K562 (cell line): ENCODE measurements around the gene GALNT5. TPM values are rescaled to one million over a fixed set of nuclear protein-coding genes. Genes with fewer than 3 reads are reported as not detected.

Experiments used
- ATF7 ChIP-seq: fragments of 450-650 bp; IDR thresholded peaks from 2 replicates; pipeline ENCODE4 v1.7.1; 2014; ENCODE audit warnings: mild to moderate bottlenecking, moderate library complexity
- BCOR ChIP-seq: fragments of 450-650 bp; IDR thresholded peaks from 2 replicates; pipeline ENCODE4 v1.6.1; 2016
- CBFB ChIP-seq: sonication (generic); formaldehyde crosslinking; IDR thresholded peaks from 2 replicates; pipeline ENCODE4 v1.4.0; 2020; ENCODE audit warnings: mild to moderate bottlenecking, missing genetic modification reagents
- FUS ChIP-seq: fragments of 200-400 bp; formaldehyde crosslinking; optimal IDR thresholded peaks from 2 replicates; pipeline ENCODE3; 2017; ENCODE audit warnings: low read depth, low read length
- HBP1 ChIP-seq: fragments of 450-650 bp; formaldehyde crosslinking; IDR thresholded peaks from 2 replicates; pipeline ENCODE4 v1.4.0; 2022; ENCODE audit warnings: missing genetic modification characterization
- MIER1 ChIP-seq: fragments of 450-650 bp; IDR thresholded peaks from 2 replicates; pipeline ENCODE4 v1.6.1; 2016; ENCODE audit warnings: antibody characterized with exemption, mild to moderate bottlenecking, low read depth
- MITF ChIP-seq: IDR thresholded peaks from 2 replicates; pipeline ENCODE4 v1.6.1; 2014; ENCODE audit warnings: antibody characterized with exemption
- MNT ChIP-seq, 2 experiments: fragments of 450-650 bp; conservative IDR thresholded peaks; 2 replicates each; pipeline ENCODE4 v1.6.1; 2017; ENCODE audit warnings: mild to moderate bottlenecking in 2 of 2, moderate library complexity in 2 of 2
- MYC ChIP-seq, 2 experiments: fragments of 250-450 bp in 1 of 2; sonication (Bioruptor Pico) in 1 of 2; IDR thresholded peaks; 2 replicates each; pipeline versions ENCODE4 v1.5.1 to v1.6.1; 2012 to 2021; ENCODE audit warnings: low read depth in 2 of 2, borderline replicate concordance in 1 of 2, improper control_type of control experiment in 1 of 2, low read length in 1 of 2, mild to moderate bottlenecking in 1 of 2, moderate library complexity in 1 of 2
- NCOR1 ChIP-seq: fragments of 450-650 bp; IDR thresholded peaks from 2 replicates; pipeline ENCODE4 v1.6.1; 2016; ENCODE audit warnings: mild to moderate bottlenecking, moderate library complexity
- PTBP1 ChIP-seq: fragments of 200-400 bp; formaldehyde crosslinking; IDR thresholded peaks from 2 replicates; pipeline ENCODE4 v1.6.1; 2017; ENCODE audit warnings: low read depth, low read length
- SMARCE1 ChIP-seq: fragments of 450-650 bp; IDR thresholded peaks from 2 replicates; pipeline ENCODE4 v1.7.1; 2016; ENCODE audit warnings: mild to moderate bottlenecking
- SNAPC5 ChIP-seq: fragments of 250-450 bp; sonication (Bioruptor Pico); IDR thresholded peaks from 2 replicates; pipeline ENCODE4 v1.8.0; 2021; ENCODE audit warnings: moderate library complexity, mild to moderate bottlenecking, inconsistent platforms
- SNRNP70 ChIP-seq: fragments of 200-400 bp; formaldehyde crosslinking; optimal IDR thresholded peaks from 2 replicates; pipeline ENCODE3; 2017; ENCODE audit warnings: low read depth, low read length
- TAF1 ChIP-seq: IDR thresholded peaks from 2 replicates; pipeline ENCODE4 v1.6.1; 2011; ENCODE audit warnings: mild to moderate bottlenecking, low read length, moderate library complexity; ENCODE audit not compliant: insufficient read depth, control insufficient read depth, severe bottlenecking; ENCODE audit errors: extremely low read depth
- THAP7 ChIP-seq: fragments of 250-450 bp; sonication (Bioruptor Pico); IDR thresholded peaks from 2 replicates; pipeline ENCODE4 v1.5.0; 2021
- XRCC3 ChIP-seq: fragments of 450-650 bp; IDR thresholded peaks from 2 replicates; pipeline ENCODE4 v1.6.1; 2017; ENCODE audit warnings: mild to moderate bottlenecking, moderate library complexity
- ZBTB7A ChIP-seq: IDR thresholded peaks from 2 replicates; pipeline ENCODE4 v1.6.1; 2011; ENCODE audit warnings: low read depth, mild to moderate bottlenecking, low read length, moderate library complexity, borderline replicate concordance; ENCODE audit not compliant: control insufficient read depth
- ZC3H8 ChIP-seq: fragments of 450-650 bp; IDR thresholded peaks from 2 replicates; pipeline ENCODE4 v1.6.1; 2017
- ZNF124 ChIP-seq: sonication (generic); formaldehyde crosslinking; IDR thresholded peaks from 2 replicates; pipeline ENCODE4 v1.8.1; 2022; ENCODE audit warnings: missing genetic modification reagents
- ZNF511 ChIP-seq: sonication (generic); formaldehyde crosslinking; IDR thresholded peaks from 2 replicates; pipeline ENCODE4 v1.8.0; 2022; ENCODE audit warnings: mild to moderate bottlenecking, missing genetic modification reagents
- ZNF561 ChIP-seq: fragments of 450-650 bp; formaldehyde crosslinking; conservative IDR thresholded peaks from 2 replicates; pipeline ENCODE4 v1.4.0; 2020; ENCODE audit warnings: mild to moderate bottlenecking, moderate library complexity
- polyA plus RNA-seq, 8 experiments: library from polyadenylated mRNA; depleted of rRNA in 4 of 8; stranded (reverse) in 5 of 8; unstranded in 3 of 8; fragments of >200 nt; fragmentation: Nextera tagmentation in 2 of 8; fragmentation: Illumina TruSeq in 1 of 8; extraction: Ambion mirVana in 2 of 8; extraction: Trizol in 1 of 8; gene quantifications; 2 replicates each; pipeline versions ENCODE4 v1.2.1 to v1.2.3, GENCODE V29; 2011 to 2014; ENCODE audit warnings: inconsistent platforms in 1 of 8, missing spikeins in 1 of 8
- total RNA-seq, 7 experiments: library from RNA; depleted of rRNA in 6 of 7; stranded (reverse); fragments of >200 nt in 6 of 7; fragmentation: Illumina TruSeq in 2 of 7; extraction: Trizol in 2 of 7; gene quantifications; 2 replicates each; pipeline versions ENCODE4 v1.2.1 to v1.2.3, GENCODE V29; 2011 to 2021; ENCODE audit warnings: low replicate concordance in 1 of 7

Gene GALNT5
- total and polyA plus RNA-seq, 9 of the 15 experiments (the other 6 are each of a cell fraction or from before 2014, with no cell fraction given): 21.6 to 73.0 (median 54.7) TPM

- peak; percentile 2; the same call in 1 of the 2 replicates for TF ChIP-seq MIER1
- TF ChIP-seq BCOR: no peak
- TF ChIP-seq HBP1 (CRISPR knock-in tag): 0 out of 2 replicates have a peak, but pooled peaks have one; percentile 38
- TF ChIP-seq SMARCE1: peak; percentile 60
- no peak for TF ChIP-seq SNAPC5
- TF ChIP-seq ZC3H8: 0 out of 2 replicates have a peak, but pooled peaks have one; percentile 56
- no peak for TF ChIP-seq FUS
- TF ChIP-seq MITF: no peak
- TF ChIP-seq ZBTB7A: no peak
- peak; percentile 66 for TF ChIP-seq TAF1
- no peak for TF ChIP-seq CBFB (CRISPR knock-in tag)
- TF ChIP-seq NCOR1: no peak
- TF ChIP-seq ZNF124: no peak
- peak; percentile 18; the same call in 1 of the 2 replicates for TF ChIP-seq MYC (IDR thresholded peaks at IDR 0.05; ENCODE audit: low read depth, low read length)
- no peak for TF ChIP-seq MYC (CRISPR knock-in tag; IDR thresholded peaks at IDR 0.05; ENCODE audit: borderline replicate concordance, low read depth)
- no peak for TF ChIP-seq THAP7
- no peak; the same call in 1 of the 2 replicates for TF ChIP-seq ZNF511 (CRISPR knock-in tag)
- no peak for TF ChIP-seq ZNF561
- TF ChIP-seq MNT (conservative IDR thresholded peaks at IDR 0.05): no peak
- TF ChIP-seq SNRNP70: no peak
- TF ChIP-seq ATF7: peak; percentile 26; the same call in 1 of the 2 replicates
- no peak for TF ChIP-seq XRCC3
- no peak for TF ChIP-seq PTBP1
These were observed at the start of gene GALNT5 (continued) for GRCh38 chr2:157257312-157258252.
